Activated CD4-positive, CD25-positive, alpha-beta regulatory T cell treated with anti-CD3 and anti-CD28 coated beads, Interleukin-2, amount 50 U/mL, for 72 hours (primary cell): ENCODE results near the gene DEUP1.

ENCODE experiments used
- DNase-seq: peaks from one replicate; pipeline ENCODE4 v3.0.0; 2021

Gene DEUP1

DNA sequence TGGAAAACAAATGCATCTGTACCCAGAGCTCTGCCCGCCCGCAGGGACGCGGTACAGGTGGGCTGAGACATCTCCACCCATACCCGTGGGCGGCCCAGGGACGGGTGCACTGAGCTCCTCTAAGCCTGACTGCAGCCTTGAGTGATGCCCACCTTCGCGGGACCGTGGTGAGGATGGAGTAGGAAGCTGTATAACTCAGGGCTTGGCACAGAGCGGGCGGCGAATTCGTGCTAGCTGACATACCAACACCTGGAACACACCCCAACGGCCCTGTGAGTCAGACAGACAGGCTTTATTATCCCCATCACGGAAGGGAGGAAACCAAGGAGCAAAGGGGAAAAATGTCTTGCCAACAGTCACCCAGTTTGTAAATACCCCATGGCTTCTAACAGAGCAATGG, 150.7 kb downstream of the DEUP1 start:
- DNase-seq = no peak

DNA sequence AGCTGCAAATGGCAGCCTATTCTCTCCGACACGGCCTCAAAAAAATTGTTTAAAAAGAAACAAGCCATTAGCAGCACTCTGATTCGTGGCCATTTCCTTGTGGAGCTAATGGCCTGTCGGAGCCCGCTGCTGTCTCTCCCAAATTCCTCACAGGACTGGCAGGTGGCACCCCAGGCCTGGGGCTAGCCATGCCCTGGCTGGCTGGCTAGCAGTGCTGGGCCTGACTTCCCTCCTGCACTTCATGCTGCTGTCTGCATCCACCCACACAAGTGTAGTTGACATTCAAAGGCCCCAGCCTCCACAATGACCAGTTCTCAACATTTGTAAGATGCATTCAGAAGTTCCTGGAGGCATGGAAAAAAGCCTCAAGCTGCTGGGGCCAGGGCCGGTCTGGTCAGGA, 151.2 kb downstream of the DEUP1 start:
- no peak for DNase-seq

DNA sequence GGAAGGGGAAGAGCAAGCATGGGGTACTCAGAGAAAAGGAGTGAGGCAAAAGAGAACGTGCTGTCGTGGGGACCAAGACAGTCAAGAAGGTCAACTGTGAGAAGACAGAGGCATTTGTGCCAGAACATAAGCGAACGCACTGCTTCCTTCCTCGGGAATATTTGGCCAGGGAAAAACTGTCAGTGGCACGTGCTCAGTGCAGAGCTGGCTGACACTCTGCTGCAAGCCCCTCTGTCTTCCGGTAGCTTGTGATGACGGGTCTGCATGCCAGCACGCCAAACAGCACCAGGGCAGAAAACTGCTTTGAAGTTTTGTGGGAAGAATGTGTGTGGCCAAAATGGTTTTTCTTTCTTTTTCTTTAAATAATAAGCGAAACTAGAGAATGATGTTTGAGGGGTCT, 152.0 kb downstream of the DEUP1 start:
- DNase-seq = no peak

DNA sequence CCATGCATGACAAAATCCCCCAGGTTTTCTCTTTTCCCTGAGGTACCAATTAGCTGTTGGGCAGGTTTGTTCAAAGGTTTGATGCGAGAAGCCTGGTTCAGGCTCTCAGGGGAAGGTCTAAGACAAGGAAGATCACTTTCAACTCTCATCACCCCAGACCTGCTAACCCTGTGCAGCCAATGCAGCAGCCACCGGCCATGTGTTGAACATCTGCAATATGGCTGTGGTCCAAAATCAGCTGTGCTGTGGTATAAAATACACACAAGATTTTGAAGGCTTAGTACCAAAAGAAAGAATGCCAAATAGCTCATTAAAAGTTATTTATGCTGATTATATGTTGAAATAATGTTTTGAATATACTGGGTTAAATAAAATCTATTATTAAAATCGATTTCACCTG, 154.2 kb downstream of the DEUP1 start:
- no peak for DNase-seq

DNA sequence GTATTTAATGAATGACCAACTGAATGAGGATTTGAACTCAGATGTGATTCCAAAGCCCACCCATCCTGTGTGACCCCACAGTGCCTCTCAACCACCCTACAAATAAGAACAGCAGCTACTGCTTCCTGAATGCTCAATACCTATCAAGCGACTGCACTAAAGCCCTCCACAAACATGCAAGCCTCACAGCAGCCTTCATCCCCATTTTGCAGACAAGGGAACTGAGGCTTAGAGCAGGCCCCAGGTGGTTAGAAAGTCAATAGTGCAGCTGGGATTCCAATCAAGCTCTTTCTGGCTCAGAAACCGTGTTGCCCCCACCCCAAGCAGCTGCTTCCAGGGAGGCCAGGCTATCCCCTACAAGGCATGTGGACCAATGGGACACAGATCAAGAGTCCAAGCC, 155.4 kb downstream of the DEUP1 start:
- DNase-seq = no peak

DNA sequence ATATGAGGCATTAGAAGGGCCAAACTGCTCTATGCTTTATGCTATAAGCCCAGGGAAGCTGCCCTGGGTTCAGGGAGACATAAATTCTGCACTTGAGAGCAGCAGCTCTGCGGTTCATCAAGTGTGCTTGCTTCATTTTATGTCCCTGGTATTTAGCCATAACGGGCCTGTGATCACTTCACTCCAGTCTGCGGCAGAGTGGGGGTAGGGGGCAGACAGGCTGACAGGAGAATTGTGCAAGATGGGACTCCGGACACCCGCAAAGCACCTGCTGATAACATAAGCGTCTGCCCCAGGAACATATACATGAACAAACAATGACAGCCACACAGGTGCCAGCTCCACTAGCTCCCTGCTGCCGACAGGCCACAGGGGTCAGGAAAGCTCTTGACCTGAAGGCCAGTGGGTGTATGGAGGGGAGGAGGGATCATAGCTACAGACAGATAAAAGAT, 156.5 kb downstream of the DEUP1 start:
- DNase-seq = no peak
